ENCODE measurements around the gene ERC2. TPM values are rescaled to one million over a fixed set of nuclear protein-coding genes. Genes with fewer than 3 reads are reported as not detected.

ERC2 gene
- total RNA-seq, 2 donors from 2014 or later: 1.2 TPM; not detected in 1

DNA sequence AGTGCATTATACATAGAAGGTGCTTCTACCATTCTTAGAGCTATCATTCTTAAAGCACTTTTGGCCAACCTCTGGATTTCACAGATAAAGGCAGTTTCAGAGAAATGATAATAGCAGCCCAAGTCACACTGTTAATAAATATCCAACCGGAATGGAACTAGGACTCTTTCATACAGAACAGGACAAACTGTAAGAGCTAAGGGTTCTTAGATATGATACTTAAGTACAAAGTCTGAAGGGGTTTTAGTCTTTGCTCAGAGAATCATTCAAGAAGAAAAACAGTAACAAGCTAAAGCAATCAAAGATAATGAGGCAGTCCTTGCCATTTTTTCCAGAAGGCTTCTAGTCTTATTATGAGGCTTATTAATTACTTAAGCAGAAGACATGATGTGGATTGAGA, 239.0 kb downstream of the ERC2 start:
- no peak overlapping the region for H3K4me3 ChIP-seq

DNA sequence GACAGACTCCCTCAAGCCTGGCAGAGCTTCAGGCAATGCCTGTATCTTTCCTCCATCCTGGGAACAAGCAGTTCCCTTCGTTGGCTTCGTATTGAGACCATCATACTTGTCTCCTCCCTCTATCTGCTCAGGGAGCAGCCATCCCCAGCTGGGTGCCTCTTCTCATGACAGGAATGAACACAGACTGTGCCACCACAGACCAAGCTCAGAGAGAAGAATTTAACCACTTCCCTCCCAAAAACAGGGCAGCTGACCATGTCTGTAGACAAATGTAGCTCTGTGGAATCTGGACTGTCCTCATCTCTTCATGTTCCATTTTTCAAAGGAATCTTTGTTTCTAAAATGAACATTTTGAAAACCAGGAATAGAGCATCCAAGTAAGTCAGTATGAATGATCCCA, 245.4 kb downstream of the ERC2 start:
- DNase-seq (ENCODE audit: low spot score): no peak
- Histone ChIP-seq H3K27ac (no peak overlapping the region), H3K27me3 (replicated peaks; ENCODE audit: insufficient read depth) (no peaks in the 10 kb centered on the region), H3K9me3 (no peaks in the 10 kb centered on the region), H3K4me1 (ENCODE audit: control insufficient read depth in 1 of 2, low read depth in 2 of 2) (no peaks in the 10 kb centered on the region), H3K4me3 (no peak overlapping the region), H3K36me3 (no peaks in the 10 kb centered on the region)
- TF ChIP-seq, protein P1, sequence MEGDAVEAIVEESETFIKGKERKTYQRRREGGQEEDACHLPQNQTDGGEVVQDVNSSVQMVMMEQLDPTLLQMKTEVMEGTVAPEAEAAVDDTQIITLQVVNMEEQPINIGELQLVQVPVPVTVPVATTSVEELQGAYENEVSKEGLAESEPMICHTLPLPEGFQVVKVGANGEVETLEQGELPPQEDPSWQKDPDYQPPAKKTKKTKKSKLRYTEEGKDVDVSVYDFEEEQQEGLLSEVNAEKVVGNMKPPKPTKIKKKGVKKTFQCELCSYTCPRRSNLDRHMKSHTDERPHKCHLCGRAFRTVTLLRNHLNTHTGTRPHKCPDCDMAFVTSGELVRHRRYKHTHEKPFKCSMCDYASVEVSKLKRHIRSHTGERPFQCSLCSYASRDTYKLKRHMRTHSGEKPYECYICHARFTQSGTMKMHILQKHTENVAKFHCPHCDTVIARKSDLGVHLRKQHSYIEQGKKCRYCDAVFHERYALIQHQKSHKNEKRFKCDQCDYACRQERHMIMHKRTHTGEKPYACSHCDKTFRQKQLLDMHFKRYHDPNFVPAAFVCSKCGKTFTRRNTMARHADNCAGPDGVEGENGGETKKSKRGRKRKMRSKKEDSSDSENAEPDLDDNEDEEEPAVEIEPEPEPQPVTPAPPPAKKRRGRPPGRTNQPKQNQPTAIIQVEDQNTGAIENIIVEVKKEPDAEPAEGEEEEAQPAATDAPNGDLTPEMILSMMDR (IDR thresholded peaks at IDR 0.05): no peak
- no peak for ATAC-seq (ENCODE audit: insufficient number of reproducible peaks, low FRiP score, low read depth)

More for the DNA sequence above, 239.0 kb downstream of the ERC2 start:
- H3K9me3 ChIP-seq: no peaks in the 10 kb centered on the region
- ATAC-seq (ENCODE audit: insufficient number of reproducible peaks, low FRiP score, low read depth) (no peak), DNase-seq (ENCODE audit: low spot score) (no peak)
- no peaks in the 10 kb centered on the region for H3K27me3 ChIP-seq (replicated peaks; ENCODE audit: insufficient read depth)
- no peak overlapping the region for H3K27ac ChIP-seq
- H3K36me3 ChIP-seq: no peaks in the 10 kb centered on the region
- H3K4me1 ChIP-seq (ENCODE audit: control insufficient read depth in 1 of 2, low read depth in 2 of 2): no peaks in the 10 kb centered on the region
- TF ChIP-seq, protein P1 (IDR thresholded peaks at IDR 0.05): no peak

DNA sequence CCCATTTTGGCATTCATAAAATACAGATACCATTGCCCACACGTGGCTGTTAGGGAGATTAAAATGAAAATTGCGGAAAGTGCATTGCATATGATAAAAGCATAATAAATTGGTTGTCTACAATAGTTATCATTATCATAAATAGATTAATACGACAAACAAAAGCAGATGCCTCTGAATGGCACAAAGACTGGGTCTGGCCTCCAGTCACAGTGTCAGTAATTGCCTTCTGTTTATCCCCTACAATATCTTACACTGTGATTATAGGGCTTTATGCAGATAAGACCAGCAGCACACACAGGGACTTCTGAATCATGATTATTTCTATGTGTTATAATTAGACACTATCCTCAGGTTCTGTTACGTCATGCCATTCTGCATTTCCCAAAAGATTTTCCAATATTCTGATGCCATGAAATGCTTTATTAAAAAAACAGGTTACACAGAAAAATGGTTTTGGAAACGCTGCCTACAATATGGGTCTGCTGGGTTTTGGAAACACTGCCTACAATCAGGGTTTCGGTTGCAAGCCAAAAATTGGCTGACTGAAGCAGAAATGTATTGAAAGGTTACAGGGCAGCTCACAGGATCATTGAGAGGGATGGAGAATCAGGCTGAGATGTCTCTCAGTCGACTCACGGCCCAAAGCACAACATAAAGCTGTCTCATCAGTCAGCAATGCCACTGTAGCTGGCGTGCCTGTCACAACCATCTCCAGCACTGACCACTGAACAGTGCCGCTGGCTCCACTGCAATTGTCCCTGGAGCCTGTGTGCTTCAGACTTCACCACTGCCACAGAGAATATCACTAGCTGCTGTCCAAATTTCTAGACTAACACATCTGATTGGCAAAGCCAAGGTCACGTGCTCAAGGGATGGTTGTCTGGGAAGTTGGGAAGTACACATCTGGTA, 248.1 kb downstream of the ERC2 start:
- Histone ChIP-seq H3K27ac (no peak overlapping the region), H3K27me3 (replicated peaks; ENCODE audit: insufficient read depth) (no peaks in the 10 kb centered on the region), H3K36me3 (no peaks in the 10 kb centered on the region), H3K4me3 (no peak overlapping the region), H3K4me1 (ENCODE audit: control insufficient read depth in 1 of 2, low read depth in 2 of 2) (no peaks in the 10 kb centered on the region), H3K9me3 (no peaks in the 10 kb centered on the region)
- ATAC-seq (ENCODE audit: insufficient number of reproducible peaks, low FRiP score, low read depth) (no peak), DNase-seq (ENCODE audit: low spot score) (no peak)
- TF ChIP-seq, protein P1 (IDR thresholded peaks at IDR 0.05): no peak

DNA sequence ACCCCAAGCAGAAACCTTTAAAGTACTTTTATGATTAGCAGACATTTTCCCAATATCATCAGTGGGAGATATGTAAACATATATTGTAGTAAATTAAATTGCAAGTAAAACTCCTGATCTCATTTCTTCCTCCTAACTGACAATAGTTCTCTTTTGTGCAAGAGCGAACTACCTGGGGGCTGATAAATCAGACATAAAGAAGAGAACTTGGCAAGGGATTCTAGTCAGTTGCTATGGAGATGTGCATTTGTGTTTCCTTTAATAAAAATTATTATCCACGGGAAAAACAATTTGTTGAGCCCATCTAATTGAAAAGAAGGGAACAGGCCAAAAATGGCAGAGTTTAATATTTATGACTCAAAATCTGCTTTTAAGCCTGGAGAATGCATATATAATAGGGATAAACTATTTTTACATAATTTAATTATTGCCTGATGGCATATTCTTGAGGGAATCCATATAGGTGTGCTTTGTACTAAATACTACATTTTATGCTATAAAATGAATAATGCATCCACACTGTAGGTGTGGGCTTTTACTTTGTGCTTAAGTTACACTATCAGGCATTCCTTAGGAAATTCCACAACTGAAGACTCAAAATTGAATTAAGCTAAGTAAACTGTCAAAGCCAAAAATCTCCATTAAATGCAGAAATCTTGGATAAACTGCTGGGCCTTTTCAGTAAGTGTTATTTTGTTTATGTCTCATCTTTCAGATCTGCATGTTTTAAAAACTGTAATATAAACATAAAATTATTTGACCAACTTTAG, 258.1 kb downstream of the ERC2 start:
- ATAC-seq (ENCODE audit: insufficient number of reproducible peaks, low FRiP score, low read depth): no peak
- H3K4me3 ChIP-seq: no peak overlapping the region

More for the DNA sequence above, 258.1 kb downstream of the ERC2 start:
- no peaks in the 10 kb centered on the region for H3K4me1 ChIP-seq (ENCODE audit: control insufficient read depth in 1 of 2, low read depth in 2 of 2)
- no peaks in the 10 kb centered on the region for H3K9me3 ChIP-seq
- no peak overlapping the region for H3K27ac ChIP-seq
- DNase-seq (ENCODE audit: low spot score): no peak
- TF ChIP-seq, protein P1 (IDR thresholded peaks at IDR 0.05): no peak
- H3K27me3 ChIP-seq (replicated peaks; ENCODE audit: insufficient read depth): no peaks in the 10 kb centered on the region
- H3K36me3 ChIP-seq: no peaks in the 10 kb centered on the region
